Esophagus squamous epithelium (tissue), 4 donors: ENCODE data around the gene LRP1.

Experiments used
- CTCF ChIP-seq, 6 experiments: fragments of 450-650 bp in 4 of 6; fragments of 200-600 bp in 2 of 6; sonication (generic) in 2 of 6; IDR thresholded peaks; one replicate each; pipeline ENCODE4 v1.5.1; 2016 to 2019; ENCODE audit warnings: antibody characterized with exemption in 6 of 6, mild to moderate bottlenecking in 4 of 6, moderate library complexity in 4 of 6
- POLR2A ChIP-seq, 4 donors: fragments of 450-650 bp; IDR thresholded peaks; one replicate each; pipeline ENCODE4 v1.6.1; 2017; ENCODE audit warnings: antibody characterized with exemption in 4 of 4, mild to moderate bottlenecking in 4 of 4, moderate library complexity in 3 of 4

GRCh38 chr12:57149245-57149900 lies 21.1 kb downstream of the LRP1 start:
- no peak for TF ChIP-seq CTCF (IDR thresholded peaks at IDR 0.05)
- no peak for TF ChIP-seq POLR2A (IDR thresholded peaks at IDR 0.05)
